HUES6 (cell line): ENCODE data around the gene KLRF1.

Experiments
- H3K27ac ChIP-seq: 2 replicates; pipeline ENCODE4 v1.7.0; 2013; ENCODE audit warnings: low read depth, mild to moderate bottlenecking, low read length, inconsistent platforms
- H3K27me3 ChIP-seq: 2 replicates; pipeline ENCODE4 v1.6.1; 2013; ENCODE audit warnings: low read length; ENCODE audit not compliant: control insufficient read depth, insufficient read depth
- H3K36me3 ChIP-seq: 2 replicates; pipeline ENCODE4 v1.6.1; 2013; ENCODE audit warnings: low read length; ENCODE audit not compliant: control insufficient read depth, insufficient read depth
- H3K4me1 ChIP-seq: 2 replicates; pipeline ENCODE4 v1.6.1; 2013; ENCODE audit warnings: low read length; ENCODE audit not compliant: control insufficient read depth, insufficient read depth
- H3K4me3 ChIP-seq: 2 replicates; pipeline ENCODE4 v1.5.1; 2013; ENCODE audit warnings: low read depth, low read length
- H3K9ac ChIP-seq: one replicate; pipeline ENCODE4 v1.6.1; 2013; ENCODE audit warnings: mild to moderate bottlenecking, low read length
- H3K9me3 ChIP-seq: 2 replicates; pipeline ENCODE4 v1.6.1; 2013; ENCODE audit warnings: low read depth, low read length; ENCODE audit not compliant: control insufficient read depth, insufficient read depth

Gene KLRF1

GRCh38 chr12:9851927-9852326 is 24.6 kb downstream of the KLRF1 start:
- H3K27ac ChIP-seq, result no peak overlapping the region
- H3K27me3 ChIP-seq, result no peaks in the 10 kb centered on the region
- no peaks in the 10 kb centered on the region for H3K36me3 ChIP-seq
- H3K4me1 ChIP-seq, result peaks cover 5% of the 10 kb centered on the region; the same call in 1 of the 2 replicates
- H3K4me3 ChIP-seq, result no peak overlapping the region
- no peak overlapping the region for H3K9ac ChIP-seq
- H3K9me3 ChIP-seq, result no peaks in the 10 kb centered on the region

- H3K27me3 ChIP-seq, result no peaks in the 10 kb centered on the region
- H3K9me3 ChIP-seq, result no peaks in the 10 kb centered on the region
- peaks cover 5% of the 10 kb centered on the region; the same call in 1 of the 2 replicates for H3K4me1 ChIP-seq
- H3K4me3 ChIP-seq, result no peak overlapping the region
- H3K27ac ChIP-seq, result no peak overlapping the region
- no peaks in the 10 kb centered on the region for H3K36me3 ChIP-seq
- H3K9ac ChIP-seq, result no peak overlapping the region
These were observed 28.9 kb downstream of the KLRF1 start for GRCh38 chr12:9856151-9856550.

- Histone ChIP-seq H3K36me3 (no peaks in the 10 kb centered on the region), H3K4me3 (no peak overlapping the region), H3K9ac (no peak overlapping the region), H3K27me3 (no peaks in the 10 kb centered on the region), H3K4me1 (peaks cover 5% of the 10 kb centered on the region; the same call in 1 of the 2 replicates), H3K9me3 (no peaks in the 10 kb centered on the region), H3K27ac (no peak overlapping the region)
These were observed 29.6 kb downstream of the KLRF1 start for GRCh38 chr12:9856894-9857293.

GRCh38 chr12:9858135-9858534 is 30.9 kb downstream of the KLRF1 start:
- H3K9ac ChIP-seq, result no peak overlapping the region
- no peaks in the 10 kb centered on the region for H3K36me3 ChIP-seq
- no peaks in the 10 kb centered on the region for H3K4me1 ChIP-seq
- no peaks in the 10 kb centered on the region for H3K9me3 ChIP-seq
- no peak overlapping the region for H3K27ac ChIP-seq
- H3K4me3 ChIP-seq, result no peak overlapping the region
- H3K27me3 ChIP-seq, result no peaks in the 10 kb centered on the region

- no peak overlapping the region for H3K27ac ChIP-seq
- no peaks in the 10 kb centered on the region for H3K27me3 ChIP-seq
- no peak overlapping the region for H3K9ac ChIP-seq
- peaks cover 18% of the 10 kb centered on the region for H3K4me1 ChIP-seq
- H3K36me3 ChIP-seq, result no peaks in the 10 kb centered on the region
- no peak overlapping the region for H3K4me3 ChIP-seq
- no peaks in the 10 kb centered on the region for H3K9me3 ChIP-seq
These were observed 37.8 kb downstream of the KLRF1 start for GRCh38 chr12:9864913-9865675.

GRCh38 chr12:9866860-9867269 is 39.6 kb downstream of the KLRF1 start:
- Histone ChIP-seq H3K27ac (no peak overlapping the region), H3K9ac (no peak overlapping the region), H3K9me3 (no peaks in the 10 kb centered on the region), H3K36me3 (no peaks in the 10 kb centered on the region), H3K4me1 (peaks cover 19% of the 10 kb centered on the region), H3K4me3 (no peak overlapping the region), H3K27me3 (no peaks in the 10 kb centered on the region)

- no peak overlapping the region for H3K9ac ChIP-seq
- H3K9me3 ChIP-seq, result no peaks in the 10 kb centered on the region
- no peaks in the 10 kb centered on the region for H3K36me3 ChIP-seq
- no peak overlapping the region for H3K27ac ChIP-seq
- H3K27me3 ChIP-seq, result no peaks in the 10 kb centered on the region
- H3K4me3 ChIP-seq, result no peak overlapping the region
- peaks cover 19% of the 10 kb centered on the region for H3K4me1 ChIP-seq
These were observed 40.2 kb downstream of the KLRF1 start for GRCh38 chr12:9867531-9867930.

- no peaks in the 10 kb centered on the region for H3K9me3 ChIP-seq
- no peaks in the 10 kb centered on the region for H3K36me3 ChIP-seq
- H3K4me3 ChIP-seq, result no peak overlapping the region
- no peak overlapping the region for H3K27ac ChIP-seq
- H3K27me3 ChIP-seq, result no peaks in the 10 kb centered on the region
- H3K4me1 ChIP-seq, result peaks cover 19% of the 10 kb centered on the region
- no peak overlapping the region for H3K9ac ChIP-seq
These were observed 41.1 kb downstream of the KLRF1 start for GRCh38 chr12:9868311-9868801.

- no peak overlapping the region for H3K9ac ChIP-seq
- H3K9me3 ChIP-seq, result no peaks in the 10 kb centered on the region
- no peaks in the 10 kb centered on the region for H3K36me3 ChIP-seq
- peaks cover 19% of the 10 kb centered on the region for H3K4me1 ChIP-seq
- no peak overlapping the region for H3K4me3 ChIP-seq
- no peak overlapping the region for H3K27ac ChIP-seq
- H3K27me3 ChIP-seq, result no peaks in the 10 kb centered on the region
These were observed 41.6 kb downstream of the KLRF1 start for GRCh38 chr12:9868951-9869306.

GRCh38 chr12:9869307-9870161 is 42.3 kb downstream of the KLRF1 start, which contains the start of gene CLEC2B:
CLEC2B (minus strand) TSS chr12:9869354.
- Histone ChIP-seq H3K36me3 (no peaks in the 10 kb centered on the region), H3K4me1 (peaks cover 19% of the 10 kb centered on the region), H3K4me3 (no peak within 1 kb of the TSS), H3K9me3 (no peaks in the 10 kb centered on the region), H3K27me3 (no peaks in the 10 kb centered on the region), H3K9ac (no peak within 1 kb of the TSS), H3K27ac (no peak within 1 kb of the TSS)

GRCh38 chr12:9870286-9870866 is 43.1 kb downstream of the KLRF1 start:
- Histone ChIP-seq H3K4me1 (peaks cover 19% of the 10 kb centered on the region), H3K4me3 (no peak overlapping the region), H3K36me3 (no peaks in the 10 kb centered on the region), H3K9ac (no peak overlapping the region), H3K27me3 (no peaks in the 10 kb centered on the region), H3K27ac (no peak overlapping the region), H3K9me3 (no peaks in the 10 kb centered on the region)
